CD8-positive, alpha-beta memory T cell (primary cell): Measurements from ENCODE around the gene NELFCD. TPM values are rescaled to one million over a fixed set of nuclear protein-coding genes. Genes with fewer than 3 reads are reported as not detected.

Experiments
- CTCF ChIA-PET: fragments of 350-600 bp; sonication (Branson Sonifier 250); formaldehyde crosslinking; loops from one replicate; lab custom pipeline; 2021; ENCODE audit warnings: antibody characterized with exemption; lab: Charles Lee
- POLR2A ChIA-PET: fragments of 350-600 bp; sonication (Branson Sonifier 250); formaldehyde crosslinking; loops from one replicate; lab custom pipeline; 2021; ENCODE audit warnings: antibody characterized with exemption; lab: Charles Lee
- DNase-seq, 5 donors: peaks; one replicate each; pipeline versions ENCODE4 v3.0.0 to v3.0.0-alpha.2; 2020 to 2022; ENCODE audit warnings: mixed read lengths in 1 of 5
- H3K27ac ChIP-seq: one replicate; pipeline ENCODE4 v1.7.0; 2013; ENCODE audit warnings: low read depth, mild to moderate bottlenecking, low read length, moderate library complexity
- H3K27me3 ChIP-seq: 2 replicates; pipeline ENCODE4 v1.7.0; 2013; ENCODE audit warnings: low read length, mild to moderate bottlenecking; ENCODE audit not compliant: insufficient read depth, poor library complexity, severe bottlenecking
- H3K36me3 ChIP-seq: 2 replicates; pipeline ENCODE4 v1.7.0; 2013; ENCODE audit warnings: mild to moderate bottlenecking, low read length, moderate library complexity; ENCODE audit not compliant: insufficient read depth
- H3K4me1 ChIP-seq: 2 replicates; pipeline ENCODE4 v1.7.0; 2013; ENCODE audit warnings: mild to moderate bottlenecking, low read length, moderate library complexity; ENCODE audit not compliant: insufficient read depth
- H3K4me3 ChIP-seq: 2 replicates; pipeline ENCODE4 v1.7.0; 2013; ENCODE audit warnings: mild to moderate bottlenecking, low read length
- H3K9me3 ChIP-seq: 2 replicates; pipeline ENCODE4 v1.7.0; 2013; ENCODE audit warnings: mild to moderate bottlenecking, low read length
- H3K27ac Mint-ChIP-seq, 8 donors: one replicate each; pipeline ENCODE4 v1.8.0; 2020 to 2021; ENCODE audit warnings: mixed read lengths in 8 of 8, mild to moderate bottlenecking in 6 of 8, inconsistent platforms in 3 of 8, moderate library complexity in 3 of 8
- H3K27me3 Mint-ChIP-seq, 2 donors: one replicate each; pipeline ENCODE4 v1.8.0; 2020 to 2021; ENCODE audit warnings: mixed read lengths in 2 of 2, mild to moderate bottlenecking in 1 of 2, moderate library complexity in 1 of 2
- H3K36me3 Mint-ChIP-seq, 3 donors: one replicate each; pipeline ENCODE4 v1.8.0; 2020 to 2021; ENCODE audit warnings: mixed read lengths in 3 of 3, inconsistent platforms in 1 of 3, mild to moderate bottlenecking in 1 of 3
- H3K4me1 Mint-ChIP-seq, 3 donors: one replicate each; pipeline ENCODE4 v1.8.0; 2020 to 2021; ENCODE audit warnings: mixed read lengths in 3 of 3, inconsistent platforms in 1 of 3, mild to moderate bottlenecking in 1 of 3
- H3K4me3 Mint-ChIP-seq, 7 donors: one replicate each; pipeline ENCODE4 v1.8.0; 2020 to 2021; ENCODE audit warnings: mixed read lengths in 7 of 7, mild to moderate bottlenecking in 6 of 7, moderate library complexity in 4 of 7, inconsistent platforms in 2 of 7
- H3K9me3 Mint-ChIP-seq, 5 donors: one replicate each; pipeline ENCODE4 v1.8.0; 2020 to 2022; ENCODE audit warnings: mixed read lengths in 5 of 5, mild to moderate bottlenecking in 3 of 5, moderate library complexity in 2 of 5, inconsistent platforms in 1 of 5
- polyA plus RNA-seq: library from polyadenylated mRNA; unstranded; fragments of 300-500 nt; fragmentation: Illumina TruSeq; gene quantifications from one replicate; pipeline ENCODE4 v1.2.3, GENCODE V29; 2021
- total RNA-seq, 2 experiments: library from RNA; stranded (reverse); gene quantifications; one replicate each; pipeline ENCODE4 v1.2.3, GENCODE V29; 2021

The NELFCD gene
- total and polyA plus RNA-seq, 3 experiments from 2014 or later, result 78.1 to 108 (median 101) TPM

GRCh38 chr20:59042796-59043631 is 62.0 kb downstream of the NELFCD start:
- peaks cover 42% of the 10 kb centered on the region for H3K4me1 ChIP-seq
- Mint-ChIP-seq H3K4me3 (peak overlapping the region; percentile 83 to 95 (median 92)), H3K4me1 (peaks cover 42 to 61% (median 56%) of the 10 kb centered on the region in 3 donors), H3K9me3 (no peaks in the 10 kb centered on the region), H3K36me3 (peaks cover 0 to 25% (median 2%) of the 10 kb centered on the region in 3 donors), H3K27ac (peak overlapping the region; percentile 89 to 98 (median 97)), H3K27me3 (no peaks in the 10 kb centered on the region)
- no peaks in the 10 kb centered on the region for H3K27me3 ChIP-seq
- ChIA-PET CTCF (interaction anchor here (0.9 to 4.1 kb wide), 4 partner anchors 11 to 159 kb away, joined by 3 to 24 read pairs (median 4); partner anchors contain the start of gene ATP5F1E), POLR2A (interaction anchor here (0.7 to 3.9 kb wide), 6 partner anchors 11 to 154 kb away, joined by 3 to 35 read pairs (median 4); partner anchors contain the start of gene ATP5F1E)
- peak; percentile 93 to 95 (median 94) for DNase-seq
- peaks cover 4% of the 10 kb centered on the region for H3K36me3 ChIP-seq
- no peaks in the 10 kb centered on the region for H3K9me3 ChIP-seq
- peak overlapping the region; percentile 89 for H3K27ac ChIP-seq
- peak overlapping the region; percentile 76 for H3K4me3 ChIP-seq

- ChIA-PET CTCF (interaction anchor here (0.9 to 4.1 kb wide), 4 partner anchors 11 to 159 kb away, joined by 3 to 24 read pairs (median 4); partner anchors contain the start of gene ATP5F1E), POLR2A (interaction anchor here (0.7 to 3.9 kb wide), 5 partner anchors 11 to 155 kb away, joined by 3 to 35 read pairs (median 3); partner anchors contain the start of gene ATP5F1E)
- Histone ChIP-seq H3K27ac (peak overlapping the region; percentile 89), H3K4me1 (peaks cover 42% of the 10 kb centered on the region), H3K27me3 (no peaks in the 10 kb centered on the region), H3K9me3 (no peaks in the 10 kb centered on the region), H3K36me3 (no peaks in the 10 kb centered on the region), H3K4me3 (peak overlapping the region; percentile 76)
- peaks cover 41 to 57% (median 56%) of the 10 kb centered on the region in 3 donors for H3K4me1 Mint-ChIP-seq
- no peaks in the 10 kb centered on the region for H3K27me3 Mint-ChIP-seq
- DNase-seq, result no peak
- no peaks in the 10 kb centered on the region for H3K9me3 Mint-ChIP-seq
- H3K27ac Mint-ChIP-seq, result peak overlapping the region; percentile 79 to 98 (median 96)
- H3K36me3 Mint-ChIP-seq, result peaks cover 0 to 22% (median 2%) of the 10 kb centered on the region in 3 donors
- H3K4me3 Mint-ChIP-seq, result peak overlapping the region; percentile 83 to 95 (median 92)
These were observed 62.6 kb downstream of the NELFCD start for GRCh38 chr20:59043698-59044097.

GRCh38 chr20:59044295-59044694 is 63.2 kb downstream of the NELFCD start:
- H3K27ac ChIP-seq, result no peak overlapping the region
- POLR2A ChIA-PET, result no interaction called here

More at GRCh38 chr20:59044295-59044694, 63.2 kb downstream of the NELFCD start:
- Histone ChIP-seq H3K9me3 (no peaks in the 10 kb centered on the region), H3K27me3 (no peaks in the 10 kb centered on the region), H3K36me3 (no peaks in the 10 kb centered on the region), H3K4me1 (peaks cover 40% of the 10 kb centered on the region), H3K4me3 (no peak overlapping the region)
- H3K4me1 Mint-ChIP-seq, result peaks cover 38 to 51% (median 50%) of the 10 kb centered on the region in 3 donors
- CTCF ChIA-PET, result no interaction called here
- H3K27ac Mint-ChIP-seq, result peak overlapping the region; percentile 79 to 98 (median 96)
- H3K36me3 Mint-ChIP-seq, result peaks cover 0 to 18% (median 2%) of the 10 kb centered on the region in 3 donors
- peaks cover 0 to 1% of the 10 kb centered on the region in 2 donors for H3K27me3 Mint-ChIP-seq
- peak overlapping the region in 3 of 7 donors; percentile 7 to 83 (median 23) for H3K4me3 Mint-ChIP-seq
- DNase-seq, result no peak
- no peaks in the 10 kb centered on the region for H3K9me3 Mint-ChIP-seq

Other genes starting within 250 kb of the NELFCD start
- under 1 TPM; 0.55 to 0.68 TPM for gene GNAS-AS1, start 130.4 kb upstream of the NELFCD start, total RNA-seq
- gene GNAS-AS1, start 130.4 kb upstream of the NELFCD start, polyA plus RNA-seq, result not detected
- 100 to 1,000 TPM; 637 to 666 TPM for gene GNAS, start 128.5 kb upstream of the NELFCD start, total RNA-seq
- 218 TPM for gene GNAS, start 128.5 kb upstream of the NELFCD start, polyA plus RNA-seq
- 10 to 100 TPM; 35.3 to 36.0 TPM for gene CTSZ, start 26.0 kb downstream of the NELFCD start, total RNA-seq
- gene CTSZ, start 26.0 kb downstream of the NELFCD start, polyA plus RNA-seq, result 1.5 TPM
- gene TUBB1, start 38.2 kb downstream of the NELFCD start, total RNA-seq, result not detected
- 0.10 TPM for gene TUBB1, start 38.2 kb downstream of the NELFCD start, polyA plus RNA-seq
- 100 to 1,000 TPM in 1 of 2 experiments, 10 to 100 TPM in 1; 98.1 to 102 TPM for gene ATP5F1E, start 51.1 kb downstream of the NELFCD start, total RNA-seq
- gene ATP5F1E, start 51.1 kb downstream of the NELFCD start, polyA plus RNA-seq, result 95.0 TPM
- 100 to 1,000 TPM; 127 to 141 TPM for gene PRELID3B, start 61.5 kb downstream of the NELFCD start, total RNA-seq
- gene PRELID3B, start 61.5 kb downstream of the NELFCD start, polyA plus RNA-seq, result 33.8 TPM
- gene ZNF831, start 182.6 kb downstream of the NELFCD start, total RNA-seq, result 1 to 10 TPM; 6.4 to 6.9 TPM
- gene ZNF831, start 182.6 kb downstream of the NELFCD start, polyA plus RNA-seq, result 12.1 TPM